Progenitor cell of endocrine pancreas (in vitro differentiated cells): ENCODE results near the gene FPGS. TPM values are rescaled to one million over a fixed set of nuclear protein-coding genes. Genes with fewer than 3 reads are reported as not detected.

Experiments
- DNase-seq: peaks from one replicate; pipeline ENCODE4 v3.0.0; 2021; ENCODE audit warnings: low spot score; ENCODE audit not compliant: unreplicated experiment
- H3K27ac Mint-ChIP-seq: 2 replicates; pipeline ENCODE4 v1.8.0; 2021; ENCODE audit warnings: mild to moderate bottlenecking, moderate library complexity, mixed read lengths
- H3K27me3 Mint-ChIP-seq: 2 replicates; pipeline ENCODE4 v1.8.0; 2021; ENCODE audit warnings: mixed read lengths
- H3K36me3 Mint-ChIP-seq: 2 replicates; pipeline ENCODE4 v1.8.0; 2022; ENCODE audit warnings: mixed read lengths; ENCODE audit not compliant: insufficient read depth
- H3K4me1 Mint-ChIP-seq: 2 replicates; pipeline ENCODE4 v1.8.0; 2021; ENCODE audit warnings: low read depth, mixed read lengths
- H3K4me3 Mint-ChIP-seq: 2 replicates; pipeline ENCODE4 v1.8.0; 2021; ENCODE audit warnings: low read depth, mild to moderate bottlenecking, moderate library complexity, mixed read lengths
- H3K9me3 Mint-ChIP-seq: 2 replicates; pipeline ENCODE4 v1.8.0; 2021; ENCODE audit warnings: low read depth, mixed read lengths
- total RNA-seq: library from RNA; stranded (reverse); gene quantifications from 2 replicates; pipeline ENCODE4 v1.2.1, GENCODE V29; 2021
- TF ChIP-seq, protein P1 (sequence below): fragments of 200-600 bp; sonication (generic); IDR thresholded peaks from one replicate; pipeline ENCODE4 v1.5.0; 2021; ENCODE audit warnings: antibody characterized with exemption, mild to moderate bottlenecking; ENCODE audit not compliant: unreplicated experiment

Gene FPGS
- total RNA-seq, 1 donor from 2014 or later = 75.0 TPM

DNA sequence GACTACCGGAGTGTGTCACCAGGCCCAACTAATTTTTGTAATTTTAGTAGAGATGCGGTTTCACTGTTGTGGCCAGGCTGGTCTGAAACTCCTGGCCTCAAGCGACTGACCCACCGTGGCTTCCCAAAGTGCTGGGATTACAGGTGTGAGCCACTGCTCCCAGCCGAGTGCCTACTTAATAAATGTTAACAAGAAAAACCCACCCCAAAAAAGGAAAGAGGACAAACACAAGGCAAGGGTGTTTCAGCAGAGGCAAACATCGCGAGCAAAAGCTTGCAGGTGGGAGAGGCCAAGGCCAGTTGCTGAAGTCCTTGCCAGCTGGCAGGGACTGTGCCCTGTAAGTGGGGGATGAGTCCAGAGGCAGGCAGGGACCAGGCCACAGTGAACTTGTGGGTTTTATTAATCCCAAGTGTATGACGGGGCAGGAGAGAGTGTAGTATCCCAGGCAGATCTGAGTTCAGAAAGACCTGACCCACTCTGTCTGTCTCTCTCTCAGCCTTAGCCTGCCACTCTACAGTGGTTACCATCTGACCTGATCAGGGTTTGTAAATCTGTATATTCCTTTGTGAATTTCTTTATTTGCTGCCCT is 6.4 kb upstream of the FPGS start:
- TF ChIP-seq, protein P1, sequence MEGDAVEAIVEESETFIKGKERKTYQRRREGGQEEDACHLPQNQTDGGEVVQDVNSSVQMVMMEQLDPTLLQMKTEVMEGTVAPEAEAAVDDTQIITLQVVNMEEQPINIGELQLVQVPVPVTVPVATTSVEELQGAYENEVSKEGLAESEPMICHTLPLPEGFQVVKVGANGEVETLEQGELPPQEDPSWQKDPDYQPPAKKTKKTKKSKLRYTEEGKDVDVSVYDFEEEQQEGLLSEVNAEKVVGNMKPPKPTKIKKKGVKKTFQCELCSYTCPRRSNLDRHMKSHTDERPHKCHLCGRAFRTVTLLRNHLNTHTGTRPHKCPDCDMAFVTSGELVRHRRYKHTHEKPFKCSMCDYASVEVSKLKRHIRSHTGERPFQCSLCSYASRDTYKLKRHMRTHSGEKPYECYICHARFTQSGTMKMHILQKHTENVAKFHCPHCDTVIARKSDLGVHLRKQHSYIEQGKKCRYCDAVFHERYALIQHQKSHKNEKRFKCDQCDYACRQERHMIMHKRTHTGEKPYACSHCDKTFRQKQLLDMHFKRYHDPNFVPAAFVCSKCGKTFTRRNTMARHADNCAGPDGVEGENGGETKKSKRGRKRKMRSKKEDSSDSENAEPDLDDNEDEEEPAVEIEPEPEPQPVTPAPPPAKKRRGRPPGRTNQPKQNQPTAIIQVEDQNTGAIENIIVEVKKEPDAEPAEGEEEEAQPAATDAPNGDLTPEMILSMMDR = no peak
- H3K36me3 Mint-ChIP-seq = peaks cover 3% of the 10 kb centered on the region
- peaks cover 22% of the 10 kb centered on the region for H3K4me1 Mint-ChIP-seq
- H3K27me3 Mint-ChIP-seq = no peaks in the 10 kb centered on the region
- no peaks in the 10 kb centered on the region for H3K9me3 Mint-ChIP-seq
- H3K4me3 Mint-ChIP-seq = no peak overlapping the region
- no peak for DNase-seq
- H3K27ac Mint-ChIP-seq = peak overlapping the region; percentile 16

DNA sequence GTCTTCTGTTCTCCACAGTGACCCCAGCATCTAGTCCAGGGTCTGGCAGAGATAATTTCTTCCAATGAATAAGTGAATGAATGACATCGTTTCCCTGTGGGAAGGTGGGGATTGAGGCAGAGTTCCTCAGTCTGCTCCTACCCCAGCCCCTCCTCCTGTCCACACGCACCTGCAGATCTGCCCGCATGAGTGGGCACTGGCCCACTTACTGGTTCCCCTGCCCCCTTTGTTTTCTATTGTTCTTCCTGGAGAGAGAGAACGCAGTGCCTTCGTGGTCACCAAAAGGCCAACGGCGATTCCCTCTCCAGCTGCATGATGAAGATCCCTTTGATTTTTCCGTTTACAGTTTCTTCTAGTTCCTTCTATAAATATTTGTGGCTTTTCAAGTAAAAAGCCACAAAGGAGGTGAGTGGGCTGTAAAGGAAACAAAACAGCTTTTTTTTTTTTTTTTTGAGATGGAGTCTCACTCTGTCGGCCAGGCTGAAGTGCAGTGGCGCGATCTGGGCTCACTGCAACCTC is 5.8 kb upstream of the FPGS start:
- peaks cover 23% of the 10 kb centered on the region for H3K4me1 Mint-ChIP-seq
- no peak for DNase-seq
- TF ChIP-seq, protein P1 = no peak
- H3K36me3 Mint-ChIP-seq = peaks cover 3% of the 10 kb centered on the region
- H3K27ac Mint-ChIP-seq = no peak overlapping the region
- H3K4me3 Mint-ChIP-seq = no peak overlapping the region
- no peaks in the 10 kb centered on the region for H3K27me3 Mint-ChIP-seq
- no peaks in the 10 kb centered on the region for H3K9me3 Mint-ChIP-seq

DNA sequence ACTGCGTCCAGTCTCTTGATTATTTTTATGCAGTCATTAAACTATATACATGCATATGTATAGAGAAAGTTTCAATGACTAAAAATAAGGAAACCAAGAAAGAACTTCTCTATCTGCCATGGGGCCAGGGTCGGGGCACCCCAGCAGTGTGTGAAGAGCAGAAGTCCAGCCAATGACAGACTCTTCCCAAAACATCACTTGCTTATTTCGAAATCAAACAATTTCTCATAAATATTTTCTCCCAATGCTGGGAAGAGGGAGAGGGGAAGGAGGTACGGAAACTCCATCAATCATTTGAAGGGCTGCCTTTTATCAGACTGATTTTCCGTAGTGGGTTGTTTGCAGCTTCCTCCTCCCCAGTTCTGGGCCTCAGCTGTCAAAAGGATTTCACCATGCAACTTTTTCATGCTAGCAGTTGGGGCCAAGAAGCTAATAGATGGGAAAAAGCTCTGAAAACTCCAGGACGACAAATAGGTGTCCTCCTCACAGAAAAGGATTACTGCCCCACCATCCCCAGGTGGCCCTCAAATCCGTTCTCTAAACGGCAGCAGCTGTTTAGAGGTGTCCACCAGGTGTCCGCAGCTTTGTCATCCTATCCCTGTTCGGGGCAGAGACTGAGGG is 617 bp upstream of the FPGS start:
- Mint-ChIP-seq H3K36me3 (peaks cover 5% of the 10 kb centered on the region), H3K9me3 (no peaks in the 10 kb centered on the region), H3K27ac (peak overlapping the region; percentile 93), H3K4me3 (peak overlapping the region; percentile 82), H3K27me3 (no peaks in the 10 kb centered on the region), H3K4me1 (peaks cover 20% of the 10 kb centered on the region)
- TF ChIP-seq, protein P1 = peak; percentile 30
- DNase-seq = no peak

DNA sequence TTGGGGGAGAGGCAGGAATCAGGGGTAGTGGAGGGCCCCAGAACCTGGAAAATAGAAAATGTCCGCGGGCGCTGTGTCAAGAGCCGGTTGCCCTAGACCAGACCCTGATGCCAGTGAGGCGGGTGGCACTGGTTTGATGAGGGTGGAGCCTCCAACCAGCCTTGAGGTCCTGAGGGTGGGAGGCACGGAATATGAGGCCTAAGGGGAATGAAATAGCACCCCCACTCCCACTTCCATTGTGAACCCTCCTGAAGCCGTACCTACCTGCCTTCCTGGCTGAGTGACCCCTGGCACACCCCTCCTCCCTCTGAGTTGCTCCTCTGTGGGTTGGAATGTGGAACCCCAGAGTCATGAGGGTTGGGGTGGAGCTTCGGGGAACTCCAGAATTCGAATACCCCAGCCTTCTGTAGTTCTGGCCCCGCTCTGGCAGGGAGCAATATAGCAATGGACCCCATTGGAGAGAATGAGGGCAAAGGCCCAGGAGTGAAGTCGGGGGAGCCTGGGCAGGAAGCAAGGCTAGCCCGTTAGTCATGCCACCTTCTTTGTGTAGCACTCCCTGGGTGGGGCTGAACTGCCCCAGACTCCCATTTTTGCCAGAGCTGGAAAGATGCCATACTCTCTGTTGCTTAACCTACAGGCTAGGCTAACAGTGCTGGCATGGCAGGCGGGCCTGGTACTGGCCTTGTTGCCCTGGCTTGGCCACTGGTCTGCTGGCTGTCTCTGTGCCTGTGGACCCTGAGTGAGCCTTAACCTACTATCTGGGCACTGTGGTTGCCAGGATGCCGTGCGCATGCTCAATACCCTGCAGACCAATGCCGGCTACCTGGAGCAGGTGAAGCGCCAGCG is 1.0 kb downstream of the FPGS start:
- H3K36me3 Mint-ChIP-seq = peaks cover 8% of the 10 kb centered on the region
- no peaks in the 10 kb centered on the region for H3K27me3 Mint-ChIP-seq
- TF ChIP-seq, protein P1 = no peak
- H3K27ac Mint-ChIP-seq = peak overlapping the region; percentile 98
- no peaks in the 10 kb centered on the region for H3K9me3 Mint-ChIP-seq
- peaks cover 10% of the 10 kb centered on the region for H3K4me1 Mint-ChIP-seq
- peak overlapping the region; percentile 96 for H3K4me3 Mint-ChIP-seq
- no peak for DNase-seq

DNA sequence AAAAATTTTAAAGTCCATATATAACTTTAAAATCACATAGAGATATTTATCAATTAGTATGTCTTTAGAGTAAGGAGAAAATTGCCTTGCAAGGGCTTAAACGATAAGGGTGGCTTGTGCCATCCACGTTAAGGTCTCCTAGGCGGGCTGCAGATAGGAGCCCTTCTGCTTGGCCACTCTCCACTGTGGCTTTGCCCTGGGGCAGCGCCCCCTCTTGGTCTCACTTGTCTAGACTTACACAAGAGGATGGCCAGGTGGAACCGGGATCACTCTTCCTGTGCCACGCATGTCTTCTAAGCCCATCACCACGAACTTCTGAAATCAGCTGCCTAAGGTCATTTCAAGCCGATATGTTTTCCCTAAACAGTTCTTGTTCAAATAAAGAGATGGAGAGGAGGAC is 2.9 kb downstream of the FPGS start:
- Mint-ChIP-seq H3K27ac (no peak overlapping the region), H3K36me3 (peaks cover 8% of the 10 kb centered on the region), H3K27me3 (no peaks in the 10 kb centered on the region), H3K9me3 (no peaks in the 10 kb centered on the region), H3K4me1 (peaks cover 9% of the 10 kb centered on the region), H3K4me3 (no peak overlapping the region)
- TF ChIP-seq, protein P1 = peak; percentile 52
- DNase-seq = no peak
